Central memory CD4-positive, alpha-beta T cell (primary cell): ENCODE measurements around the gene TCN2.
"Not testable (repeated sequence)": the region's sequence is repeated elsewhere in the genome, so short reads cannot be mapped to it uniquely, and the experiment has no call there.

Source experiments
- DNase-seq: peaks from one replicate; pipeline ENCODE4 v3.0.0; 2022

The TCN2 gene

GRCh38 chr22:30649430-30650007 lies 42.5 kb downstream of the TCN2 start:
- DNase-seq, result peak; percentile 16

DNA sequence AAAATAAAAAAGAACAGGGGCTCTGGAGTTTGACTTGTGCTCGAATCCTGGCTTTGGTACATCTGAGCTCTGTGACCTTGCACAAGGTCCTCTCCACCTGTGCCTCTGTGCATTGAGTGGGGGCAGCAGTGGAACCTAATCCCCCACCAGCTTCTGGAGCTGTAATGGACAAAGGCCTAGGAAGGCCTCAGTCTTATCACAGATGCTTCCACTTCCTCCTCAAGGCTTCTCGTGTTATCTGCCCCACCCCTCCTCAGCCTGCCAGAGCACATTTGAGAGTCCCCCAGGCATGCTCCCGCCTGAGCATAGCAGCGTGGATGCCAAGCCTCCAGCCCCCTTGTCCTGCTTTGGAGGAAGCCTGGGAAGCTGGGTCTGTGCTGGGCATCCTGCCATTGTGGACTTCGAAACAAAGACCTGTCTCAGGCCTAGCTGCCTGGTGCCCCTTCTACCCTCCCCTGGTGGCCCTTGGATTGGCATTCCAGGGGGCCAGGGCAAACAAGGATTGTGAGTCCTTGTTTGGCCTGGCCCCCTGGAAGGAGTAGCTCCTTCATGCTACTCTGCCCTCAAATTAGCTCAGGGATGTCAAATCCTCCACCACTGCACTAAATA lies 43.6 kb downstream of the TCN2 start:
- no peak for DNase-seq

DNA sequence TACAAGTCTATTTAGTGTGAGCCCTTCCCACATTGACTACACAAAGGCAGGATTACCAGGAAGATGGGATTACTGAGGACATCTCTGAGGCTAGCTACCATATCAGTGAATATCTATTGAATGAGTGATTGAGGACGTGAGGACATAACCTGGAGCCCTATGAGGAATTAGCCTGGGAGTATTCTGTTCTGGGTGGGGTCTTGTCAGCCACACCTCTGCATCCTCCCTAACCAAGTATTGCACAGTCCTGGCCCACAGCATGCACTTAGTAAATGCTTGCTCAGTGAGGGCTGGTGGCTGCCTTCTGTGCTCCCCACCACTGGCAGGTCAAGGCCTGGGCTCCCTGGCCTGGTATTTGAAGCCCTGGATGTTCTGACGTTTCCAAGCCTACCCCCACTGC lies 45.9 kb downstream of the TCN2 start:
- no peak for DNase-seq

DNA sequence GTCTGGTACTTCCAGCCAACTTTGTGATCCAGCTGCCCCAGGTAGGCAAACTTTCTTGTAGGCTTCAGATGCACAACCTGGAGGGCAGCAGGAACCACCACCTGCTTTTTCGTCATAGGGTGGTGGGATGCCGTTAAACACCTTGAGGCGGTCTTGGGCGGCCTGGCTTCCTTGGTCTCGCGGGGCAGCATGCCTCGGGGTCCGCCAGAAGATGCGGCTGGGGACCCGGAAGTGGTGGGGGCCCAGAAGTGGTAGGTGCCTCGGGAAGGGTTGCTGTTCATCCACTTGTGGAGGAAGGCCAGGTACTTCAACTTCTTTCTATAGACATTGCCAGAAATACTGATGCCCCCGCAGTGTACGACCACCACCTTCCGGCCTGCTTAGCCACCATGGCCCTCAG lies 47.4 kb downstream of the TCN2 start:
- DNase-seq, result no peak

DNA sequence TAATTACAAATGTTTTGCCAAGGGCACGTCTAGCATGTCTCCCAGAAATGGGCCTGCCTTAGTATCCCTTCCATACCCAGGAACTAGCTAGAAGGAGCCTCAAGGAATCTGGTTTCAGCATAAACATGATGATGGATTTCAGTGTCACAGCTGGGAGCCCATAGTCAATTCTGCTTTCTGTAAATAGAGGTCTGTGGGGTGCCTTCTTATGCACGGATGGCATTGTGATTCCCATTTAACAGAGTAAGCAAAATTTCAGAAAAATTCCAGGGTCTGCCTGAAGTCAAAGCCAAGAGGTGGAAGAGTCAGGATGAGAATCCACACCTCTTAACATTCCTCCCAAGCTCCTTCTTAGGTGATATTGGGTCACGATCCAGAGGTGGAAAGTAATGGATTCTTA lies 48.6 kb downstream of the TCN2 start:
- no peak for DNase-seq

DNA sequence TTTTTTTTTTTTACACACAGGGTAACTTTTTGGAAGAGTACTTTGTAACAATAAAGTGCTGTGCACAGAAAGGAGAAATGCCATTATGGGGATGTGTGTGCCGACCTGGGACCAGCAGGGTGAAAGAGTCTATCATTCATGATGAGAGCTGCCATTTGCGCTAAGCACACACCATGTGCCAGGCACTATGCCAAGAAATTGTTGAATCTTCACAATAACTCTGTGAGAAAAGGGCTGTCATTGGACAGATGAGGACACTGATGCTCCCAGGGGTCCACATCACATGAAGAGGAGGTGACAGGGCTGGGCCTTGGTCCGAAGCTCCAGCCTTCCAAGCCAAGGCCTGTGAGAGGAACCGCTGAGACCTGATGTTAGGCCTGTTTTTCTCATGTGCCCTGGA lies 55.1 kb downstream of the TCN2 start:
- DNase-seq, result no peak

GRCh38 chr22:30664798-30665197 lies 57.8 kb downstream of the TCN2 start:
- no peak for DNase-seq

GRCh38 chr22:30665266-30665665 lies 58.3 kb downstream of the TCN2 start:
- DNase-seq, result no peak

- DNase-seq, result no peak
Measured at GRCh38 chr22:30665786-30666185, 58.8 kb downstream of the TCN2 start.

- peak; percentile 6 for DNase-seq
Measured at GRCh38 chr22:30667107-30667493, 60.1 kb downstream of the TCN2 start.

GRCh38 chr22:30667494-30668385 lies 60.8 kb downstream of the TCN2 start, which contains the start of gene DUSP18:
TSS of gene DUSP18 (minus strand) at chr22:30667875. CDS start at chr22:30664003, 3,872 bp downstream.
- DNase-seq, result peak; percentile 90

DNA sequence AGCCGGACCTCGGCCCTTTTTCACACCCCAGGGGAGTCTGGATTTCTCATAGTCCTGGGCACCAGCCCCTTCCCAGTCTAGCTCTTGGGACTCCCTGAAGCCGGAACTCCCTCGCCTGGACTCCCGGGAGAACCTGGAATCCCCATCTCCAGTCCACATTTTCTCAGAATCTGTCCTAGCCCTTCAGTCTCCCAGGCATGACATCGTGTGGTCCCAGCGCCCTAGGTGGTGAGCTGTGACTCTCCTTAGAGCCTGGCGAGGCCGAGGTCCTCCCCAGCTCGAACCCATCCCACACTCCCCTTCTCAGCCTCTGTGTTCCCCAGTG lies 61.4 kb downstream of the TCN2 start:
- no peak for DNase-seq

- no peak for DNase-seq
Measured at GRCh38 chr22:30671071-30671470, 64.1 kb downstream of the TCN2 start.

DNA sequence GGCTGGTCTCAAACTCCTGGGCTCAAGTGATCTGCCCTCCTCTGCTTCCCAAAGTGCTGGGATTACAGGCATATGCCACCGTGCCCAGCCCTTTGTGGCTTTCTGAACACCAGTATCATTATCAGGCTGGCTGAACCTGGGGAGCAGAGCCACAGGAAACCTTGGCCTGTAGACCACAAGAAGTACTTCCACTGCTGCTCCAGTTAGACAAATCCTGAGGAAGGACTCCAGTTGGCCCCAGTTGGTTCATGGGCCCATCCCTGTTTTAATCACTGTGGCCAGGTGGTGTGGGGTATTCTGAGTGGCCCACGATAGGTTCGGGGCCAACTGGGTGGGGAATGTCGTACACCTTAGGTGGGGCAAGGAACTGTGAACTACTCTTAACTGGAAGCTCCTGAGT lies 66.2 kb downstream of the TCN2 start:
- no peak for DNase-seq

DNA sequence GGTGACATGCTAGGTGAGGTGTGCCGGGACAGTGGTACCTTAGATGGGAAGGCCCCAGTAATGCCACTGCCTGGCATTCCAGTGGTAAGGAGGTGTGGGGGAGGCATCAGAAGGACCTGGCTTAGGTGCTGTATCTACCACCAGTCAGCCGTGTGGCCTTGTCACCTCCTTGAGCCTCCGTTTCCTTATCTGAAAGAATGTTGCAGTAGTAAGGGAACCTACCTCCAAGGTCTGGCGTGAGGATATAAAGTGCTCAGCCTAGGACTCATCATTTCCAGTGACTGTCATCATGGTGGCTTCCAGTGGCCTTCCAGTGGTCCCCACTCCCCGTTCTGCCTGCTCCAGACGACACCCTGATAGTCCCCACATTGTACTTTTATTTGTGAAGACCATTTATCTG lies 67.5 kb downstream of the TCN2 start:
- DNase-seq, result no peak

DNA sequence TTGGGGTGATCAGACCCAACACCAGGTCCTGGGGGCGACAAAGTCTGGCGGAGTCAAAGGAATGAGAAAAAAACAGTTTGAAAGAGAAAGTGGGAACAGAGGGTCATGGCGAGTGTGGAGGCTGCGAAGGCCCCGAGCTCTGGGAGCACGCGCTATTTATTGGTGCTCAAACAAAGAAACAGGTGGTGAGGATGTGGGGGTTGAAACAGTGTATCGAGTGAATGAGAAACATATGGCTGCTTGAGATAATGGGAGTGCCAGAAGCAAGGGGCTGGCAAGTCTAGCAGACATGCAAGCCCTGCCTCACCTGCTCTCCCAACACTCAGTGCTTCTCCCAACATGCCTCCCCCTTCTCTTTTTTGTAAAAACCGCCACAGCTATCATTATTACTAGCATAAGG lies 68.5 kb downstream of the TCN2 start:
- no peak for DNase-seq

DNA sequence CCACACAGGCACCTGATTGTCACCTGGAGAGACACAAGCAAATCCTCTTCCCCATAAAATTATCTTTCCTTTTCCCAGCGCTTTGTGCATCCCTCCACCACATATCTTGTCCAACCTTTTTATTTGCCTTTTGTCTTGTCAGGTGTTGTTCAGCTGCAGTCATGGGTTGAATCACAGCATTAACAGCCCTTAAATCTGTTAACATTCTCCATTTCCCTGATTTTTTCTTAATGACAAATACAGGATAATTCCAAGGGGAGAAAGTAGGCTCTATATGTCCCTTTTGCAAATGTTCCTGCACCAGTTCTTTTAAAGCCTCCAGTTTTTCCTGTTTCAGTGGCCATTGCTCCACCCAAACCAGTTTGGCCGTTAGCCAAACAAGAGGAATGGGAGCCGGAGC lies 69.6 kb downstream of the TCN2 start:
- not testable (repeated sequence) for DNase-seq
